Measurements from ENCODE around the gene NHLH1. TPM values are rescaled to one million over a fixed set of nuclear protein-coding genes. Genes with fewer than 3 reads are reported as not detected.

NHLH1 gene
- total RNA-seq, 4 donors from 2014 or later: 0.46 TPM; not detected in 3

- intact Hi-C loops (cut with DNase I; ENCODE audit: low total_unique reads) (loop anchor here (5.0 to 10.0 kb wide), 2 partner anchors 81 to 289 kb away; partner anchors contain the start of gene KCNJ9), in situ Hi-C loops (cut with MboI; ENCODE audit: low sequenced_read_pairs in 4 of 4) (loop anchor here in 3 of 4 donors (10.0 to 25.0 kb wide), 2 partner anchors 179 to 286 kb away; partner anchors contain the start of genes IGSF8 (in 2 of the 3), KCNJ9 (in 2 of the 3) and CASQ1 (in 1 of the 3))
- TF ChIP-seq CTCF (IDR thresholded peaks at IDR 0.05 in 4 of 5, conservative IDR thresholded peaks at IDR 0.05 in 1 of 5) (no peak), POLR2A (IDR thresholded peaks at IDR 0.05) (no peak)
- peaks cover 0 to 9% of the 10 kb centered on the region in 2 donors for H3K4me1 ChIP-seq
- H3K27me3 ChIP-seq: no peaks in the 10 kb centered on the region
- ATAC-seq (no peak), DNase-seq (no peak)
- H3K9me3 ChIP-seq: no peaks in the 10 kb centered on the region
- H3K4me3 ChIP-seq: no peak overlapping the region
- no peaks in the 10 kb centered on the region for H3K36me3 ChIP-seq
- H3K27ac ChIP-seq: no peak overlapping the region
These were observed 6.8 kb downstream of the NHLH1 start for GRCh38 chr1:160373696-160374095.

- no peaks in the 10 kb centered on the region for H3K36me3 ChIP-seq
- ATAC-seq: peak; percentile 17 to 22
- in situ Hi-C loops (cut with MboI; ENCODE audit: low sequenced_read_pairs in 4 of 4): loop anchor here in 3 of 4 donors (10.0 to 25.0 kb wide), 2 partner anchors 180 to 287 kb away; partner anchors contain the start of genes IGSF8 (in 2 of the 3), KCNJ9 (in 2 of the 3) and CASQ1 (in 1 of the 3)
- peaks cover 0 to 9% of the 10 kb centered on the region in 2 donors for H3K4me1 ChIP-seq
- no peak for DNase-seq
- no peaks in the 10 kb centered on the region for H3K27me3 ChIP-seq
- intact Hi-C loops (cut with DNase I; ENCODE audit: low total_unique reads): loop anchor here (5.0 to 10.0 kb wide), 3 partner anchors 32 to 290 kb away; partner anchors contain the start of genes COPA, KCNJ9 and NCSTN
- no peaks in the 10 kb centered on the region for H3K9me3 ChIP-seq
- H3K27ac ChIP-seq: no peak overlapping the region
- no peak overlapping the region for H3K4me3 ChIP-seq
- TF ChIP-seq CTCF (IDR thresholded peaks at IDR 0.05 in 4 of 5, conservative IDR thresholded peaks at IDR 0.05 in 1 of 5): no peak
These were observed 7.6 kb downstream of the NHLH1 start for GRCh38 chr1:160374306-160375110.

- in situ Hi-C loops (cut with MboI; ENCODE audit: low sequenced_read_pairs in 4 of 4): loop anchor here in 1 of 4 donors (10.0 kb wide), 1 partner anchor 181 kb away; the partner anchor contains the start of gene CASQ1
- DNase-seq: no peak
- ATAC-seq: peak; percentile 3 to 27
- intact Hi-C loops (cut with DNase I; ENCODE audit: low total_unique reads): loop anchor here (2.0 to 10.0 kb wide), 3 partner anchors 34 to 291 kb away; partner anchors contain the start of genes COPA, KCNJ9 and NCSTN
- Histone ChIP-seq H3K9me3 (no peaks in the 10 kb centered on the region), H3K4me3 (no peak overlapping the region), H3K4me1 (peaks cover 0 to 9% of the 10 kb centered on the region in 2 donors), H3K27ac (no peak overlapping the region), H3K27me3 (no peaks in the 10 kb centered on the region), H3K36me3 (no peaks in the 10 kb centered on the region)
- no peak for TF ChIP-seq CTCF (IDR thresholded peaks at IDR 0.05 in 4 of 5, conservative IDR thresholded peaks at IDR 0.05 in 1 of 5)
- TF ChIP-seq POLR2A (IDR thresholded peaks at IDR 0.05): no peak
These were observed 9.1 kb downstream of the NHLH1 start for GRCh38 chr1:160375788-160376524.

- in situ Hi-C loops (cut with MboI; ENCODE audit: low sequenced_read_pairs in 4 of 4) (loop anchor here in 1 of 4 donors (10.0 kb wide), 1 partner anchor 182 kb away; the partner anchor contains the start of gene CASQ1), intact Hi-C loops (cut with DNase I; ENCODE audit: low total_unique reads) (loop anchor here (2.0 to 10.0 kb wide), 3 partner anchors 34 to 292 kb away; partner anchors contain the start of genes COPA, KCNJ9 and NCSTN)
- no peaks in the 10 kb centered on the region for H3K36me3 ChIP-seq
- peaks cover 0 to 9% of the 10 kb centered on the region in 2 donors for H3K4me1 ChIP-seq
- no peak for DNase-seq
- no peak overlapping the region for H3K27ac ChIP-seq
- ATAC-seq: peak; percentile 85 to 96
- H3K9me3 ChIP-seq: no peaks in the 10 kb centered on the region
- no peaks in the 10 kb centered on the region for H3K27me3 ChIP-seq
- no peak overlapping the region for H3K4me3 ChIP-seq
- TF ChIP-seq CTCF (IDR thresholded peaks at IDR 0.05 in 4 of 5, conservative IDR thresholded peaks at IDR 0.05 in 1 of 5): peak; percentile 83 to 96 (median 87)
- TF ChIP-seq POLR2A (IDR thresholded peaks at IDR 0.05): no peak
These were observed 9.8 kb downstream of the NHLH1 start for GRCh38 chr1:160376525-160377131.
